AG09309 (cell line): ENCODE results near the gene PITPNC1.

Experiments
- DNase-seq: peaks from one replicate; pipeline ENCODE4 v3.0.0-alpha.2; 2010; ENCODE audit warnings: low read depth
- H3K4me3 ChIP-seq: 2 replicates; pipeline ENCODE4 v1.5.1; 2011; ENCODE audit warnings: mild to moderate bottlenecking, low read depth, low read length, moderate library complexity; ENCODE audit not compliant: control insufficient read depth
- CTCF ChIP-seq: IDR thresholded peaks from 2 replicates; pipeline ENCODE4 v1.5.1; 2011; ENCODE audit warnings: mild to moderate bottlenecking, low read depth, low read length, inconsistent platforms; ENCODE audit not compliant: insufficient read depth, control insufficient read depth; ENCODE audit errors: missing control alignments

Gene PITPNC1

GRCh38 chr17:67496286-67496685, 119.2 kb downstream of the PITPNC1 start:
- no peak overlapping the region for H3K4me3 ChIP-seq
- TF ChIP-seq CTCF, result no peak
- DNase-seq, result no peak

- DNase-seq, result no peak
- H3K4me3 ChIP-seq, result no peak overlapping the region
- TF ChIP-seq CTCF, result no peak
Observed at GRCh38 chr17:67499685-67500084, 122.6 kb downstream of the PITPNC1 start.

GRCh38 chr17:67500261-67500660, 123.2 kb downstream of the PITPNC1 start:
- no peak for TF ChIP-seq CTCF
- no peak overlapping the region for H3K4me3 ChIP-seq
- DNase-seq, result no peak

GRCh38 chr17:67500677-67501300, 123.7 kb downstream of the PITPNC1 start:
- no peak for DNase-seq
- no peak overlapping the region for H3K4me3 ChIP-seq
- no peak for TF ChIP-seq CTCF

GRCh38 chr17:67502151-67502550, 125.1 kb downstream of the PITPNC1 start:
- DNase-seq, result no peak
- no peak overlapping the region for H3K4me3 ChIP-seq
- no peak for TF ChIP-seq CTCF

GRCh38 chr17:67503184-67503583, 126.1 kb downstream of the PITPNC1 start:
- no peak overlapping the region for H3K4me3 ChIP-seq
- no peak for DNase-seq
- TF ChIP-seq CTCF, result no peak

- no peak overlapping the region for H3K4me3 ChIP-seq
- TF ChIP-seq CTCF, result no peak
- DNase-seq, result no peak
Observed at GRCh38 chr17:67503739-67504138, 126.7 kb downstream of the PITPNC1 start.
